SJSA1 (cell line): ENCODE measurements around the gene ANKRD17. TPM values are rescaled to one million over a fixed set of nuclear protein-coding genes. Genes with fewer than 3 reads are reported as not detected.

Experiments used
- DNase-seq, 2 experiments: peaks; one replicate each; pipeline ENCODE4 v3.0.0-alpha.2; 2015 to 2020; ENCODE audit warnings: low spot score in 2 of 2, low read depth in 1 of 2
- H3K27ac ChIP-seq: fragments of 250-450 bp; sonication (Bioruptor Pico); 2 replicates; pipeline ENCODE4 v1.5.1; 2020; ENCODE audit warnings: mild to moderate bottlenecking, moderate library complexity
- H3K27me3 ChIP-seq: fragments of 250-450 bp; sonication (Bioruptor Pico); replicated peaks from 2 replicates; pipeline ENCODE4 v1.5.1; 2020; ENCODE audit warnings: mild to moderate bottlenecking, moderate library complexity
- H3K36me3 ChIP-seq: fragments of 250-450 bp; sonication (Bioruptor Pico); 2 replicates; pipeline ENCODE4 v1.5.1; 2020; ENCODE audit warnings: mild to moderate bottlenecking
- H3K4me1 ChIP-seq: fragments of 250-450 bp; sonication (Bioruptor Pico); replicated peaks from 2 replicates; pipeline ENCODE4 v1.6.1; 2021; ENCODE audit warnings: mild to moderate bottlenecking
- H3K4me3 ChIP-seq: fragments of 250-450 bp; sonication (Bioruptor Pico); 2 replicates; pipeline ENCODE4 v1.5.1; 2020; ENCODE audit warnings: mild to moderate bottlenecking
- H3K9me3 ChIP-seq: fragments of 250-450 bp; sonication (Bioruptor Pico); replicated peaks from 2 replicates; pipeline ENCODE4 v1.5.1; 2020; ENCODE audit warnings: mild to moderate bottlenecking
- total RNA-seq: library from RNA; depleted of rRNA; stranded (reverse); fragments of >200 nt; shearing (Covaris generic); gene quantifications from 2 replicates; pipeline ENCODE4 v1.2.3, GENCODE V29; 2014

ANKRD17 gene
- total RNA-seq, 1 experiment from 2014 or later, result 36.8 TPM

- H3K4me1 ChIP-seq, result no peaks in the 10 kb centered on the region
- DNase-seq, result no peak
- H3K27ac ChIP-seq, result no peak overlapping the region
- peaks cover 63% of the 10 kb centered on the region for H3K36me3 ChIP-seq
- H3K9me3 ChIP-seq, result no peaks in the 10 kb centered on the region
- no peaks in the 10 kb centered on the region for H3K27me3 ChIP-seq
- no peak overlapping the region for H3K4me3 ChIP-seq
Measured at GRCh38 chr4:73104695-73105094, 153.9 kb downstream of the ANKRD17 start.

GRCh38 chr4:73103799-73104503, 154.6 kb downstream of the ANKRD17 start:
- H3K27me3 ChIP-seq, result no peaks in the 10 kb centered on the region
- no peak overlapping the region for H3K27ac ChIP-seq
- H3K4me1 ChIP-seq, result no peaks in the 10 kb centered on the region
- peaks cover 57% of the 10 kb centered on the region for H3K36me3 ChIP-seq
- H3K4me3 ChIP-seq, result no peak overlapping the region
- H3K9me3 ChIP-seq, result no peaks in the 10 kb centered on the region
- no peak for DNase-seq

GRCh38 chr4:73099143-73099542, 159.5 kb downstream of the ANKRD17 start:
- H3K27ac ChIP-seq, result no peak overlapping the region
- no peak for DNase-seq
- no peaks in the 10 kb centered on the region for H3K27me3 ChIP-seq
- H3K4me1 ChIP-seq, result no peaks in the 10 kb centered on the region
- no peaks in the 10 kb centered on the region for H3K9me3 ChIP-seq
- peaks cover 61% of the 10 kb centered on the region for H3K36me3 ChIP-seq
- H3K4me3 ChIP-seq, result no peak overlapping the region

- no peaks in the 10 kb centered on the region for H3K4me1 ChIP-seq
- H3K27ac ChIP-seq, result no peak overlapping the region
- H3K36me3 ChIP-seq, result peaks cover 61% of the 10 kb centered on the region
- H3K9me3 ChIP-seq, result no peaks in the 10 kb centered on the region
- no peaks in the 10 kb centered on the region for H3K27me3 ChIP-seq
- no peak for DNase-seq
- no peak overlapping the region for H3K4me3 ChIP-seq
Measured at GRCh38 chr4:73098713-73099112, 159.9 kb downstream of the ANKRD17 start.

GRCh38 chr4:73098016-73098415, 160.6 kb downstream of the ANKRD17 start:
- Histone ChIP-seq H3K9me3 (no peaks in the 10 kb centered on the region), H3K4me1 (no peaks in the 10 kb centered on the region), H3K36me3 (peaks cover 61% of the 10 kb centered on the region), H3K4me3 (no peak overlapping the region), H3K27me3 (no peaks in the 10 kb centered on the region), H3K27ac (no peak overlapping the region)
- DNase-seq, result no peak

- Histone ChIP-seq H3K4me3 (no peak overlapping the region), H3K27ac (no peak overlapping the region), H3K4me1 (no peaks in the 10 kb centered on the region), H3K9me3 (no peaks in the 10 kb centered on the region), H3K36me3 (peaks cover 67% of the 10 kb centered on the region), H3K27me3 (no peaks in the 10 kb centered on the region)
- DNase-seq, result no peak
Measured at GRCh38 chr4:73092868-73093267, 165.7 kb downstream of the ANKRD17 start.

- DNase-seq, result no peak
- no peak overlapping the region for H3K4me3 ChIP-seq
- peaks cover 54% of the 10 kb centered on the region for H3K36me3 ChIP-seq
- H3K27me3 ChIP-seq, result no peaks in the 10 kb centered on the region
- no peaks in the 10 kb centered on the region for H3K4me1 ChIP-seq
- no peak overlapping the region for H3K27ac ChIP-seq
- H3K9me3 ChIP-seq, result no peaks in the 10 kb centered on the region
Measured at GRCh38 chr4:73090738-73091137, 167.9 kb downstream of the ANKRD17 start.

GRCh38 chr4:73087871-73088270, 170.7 kb downstream of the ANKRD17 start:
- Histone ChIP-seq H3K4me1 (no peaks in the 10 kb centered on the region), H3K4me3 (no peak overlapping the region), H3K9me3 (no peaks in the 10 kb centered on the region), H3K27me3 (no peaks in the 10 kb centered on the region), H3K27ac (no peak overlapping the region), H3K36me3 (peaks cover 62% of the 10 kb centered on the region)
- no peak for DNase-seq

GRCh38 chr4:73086095-73086868, 172.3 kb downstream of the ANKRD17 start:
- Histone ChIP-seq H3K27me3 (no peaks in the 10 kb centered on the region), H3K4me3 (no peak overlapping the region), H3K4me1 (no peaks in the 10 kb centered on the region), H3K36me3 (peaks cover 54% of the 10 kb centered on the region), H3K27ac (no peak overlapping the region), H3K9me3 (no peaks in the 10 kb centered on the region)
- DNase-seq, result no peak

GRCh38 chr4:73080789-73081188, 177.8 kb downstream of the ANKRD17 start:
- no peak for DNase-seq
- peaks cover 68% of the 10 kb centered on the region for H3K36me3 ChIP-seq
- H3K4me3 ChIP-seq, result no peak overlapping the region
- H3K4me1 ChIP-seq, result no peaks in the 10 kb centered on the region
- H3K27me3 ChIP-seq, result no peaks in the 10 kb centered on the region
- no peak overlapping the region for H3K27ac ChIP-seq
- H3K9me3 ChIP-seq, result no peaks in the 10 kb centered on the region

- H3K9me3 ChIP-seq, result no peaks in the 10 kb centered on the region
- no peak for DNase-seq
Measured at GRCh38 chr4:73075832-73076231, 182.8 kb downstream of the ANKRD17 start.

GRCh38 chr4:73070074-73070390, 188.6 kb downstream of the ANKRD17 start:
- peaks cover 15% of the 10 kb centered on the region for H3K4me1 ChIP-seq
- H3K4me3 ChIP-seq, result peak overlapping the region; percentile 76
- peaks cover 12% of the 10 kb centered on the region for H3K36me3 ChIP-seq
- H3K9me3 ChIP-seq, result no peaks in the 10 kb centered on the region
- H3K27ac ChIP-seq, result peak overlapping the region; percentile 27
- DNase-seq, result no peak
- H3K27me3 ChIP-seq, result no peaks in the 10 kb centered on the region

More at GRCh38 chr4:73075832-73076231, 182.8 kb downstream of the ANKRD17 start:
- H3K27ac ChIP-seq, result no peak overlapping the region
- H3K4me3 ChIP-seq, result no peak overlapping the region
- H3K27me3 ChIP-seq, result no peaks in the 10 kb centered on the region
- no peaks in the 10 kb centered on the region for H3K4me1 ChIP-seq
- H3K36me3 ChIP-seq, result peaks cover 41% of the 10 kb centered on the region

- Histone ChIP-seq H3K9me3 (no peaks in the 10 kb centered on the region), H3K4me3 (peak within 1 kb of the TSS; percentile 76), H3K27ac (peak within 1 kb of the TSS; percentile 54), H3K4me1 (peaks cover 15% of the 10 kb centered on the region), H3K27me3 (no peaks in the 10 kb centered on the region), H3K36me3 (peaks cover 13% of the 10 kb centered on the region)
- peak; percentile 97 for DNase-seq
Measured at GRCh38 chr4:73069338-73070073, 189.1 kb downstream of the ANKRD17 start, which contains the start of gene COX18. COX18 (minus strand) TSS chr4:73069716; CDS start chr4:73069649, 67 bp downstream.
